Vagina (tissue), 2 donors: ENCODE data around the gene ANKRD44.

Source experiments
- POLR2A ChIP-seq, 2 donors: fragments of 450-650 bp; IDR thresholded peaks; one replicate each; pipeline ENCODE4 v1.6.1; 2017; ENCODE audit warnings: antibody characterized with exemption in 2 of 2, mild to moderate bottlenecking in 2 of 2, moderate library complexity in 2 of 2
- POLR2AphosphoS5 ChIP-seq, 2 donors: sonication (generic); formaldehyde crosslinking; IDR thresholded peaks; one replicate each; pipeline ENCODE4 v1.9.0; 2017; ENCODE audit warnings: antibody characterized with exemption in 2 of 2, mild to moderate bottlenecking in 2 of 2, low read depth in 1 of 2; ENCODE audit not compliant: insufficient read depth in 1 of 2
- TF ChIP-seq, protein P1 (sequence below), 3 experiments: fragments of 450-650 bp in 2 of 3; fragments of 200-600 bp in 1 of 3; sonication (generic) in 1 of 3; IDR thresholded peaks; one replicate each; pipeline ENCODE4 v1.5.1; 2017 to 2019; ENCODE audit warnings: antibody characterized with exemption in 3 of 3, mild to moderate bottlenecking in 2 of 3, moderate library complexity in 2 of 3

DNA sequence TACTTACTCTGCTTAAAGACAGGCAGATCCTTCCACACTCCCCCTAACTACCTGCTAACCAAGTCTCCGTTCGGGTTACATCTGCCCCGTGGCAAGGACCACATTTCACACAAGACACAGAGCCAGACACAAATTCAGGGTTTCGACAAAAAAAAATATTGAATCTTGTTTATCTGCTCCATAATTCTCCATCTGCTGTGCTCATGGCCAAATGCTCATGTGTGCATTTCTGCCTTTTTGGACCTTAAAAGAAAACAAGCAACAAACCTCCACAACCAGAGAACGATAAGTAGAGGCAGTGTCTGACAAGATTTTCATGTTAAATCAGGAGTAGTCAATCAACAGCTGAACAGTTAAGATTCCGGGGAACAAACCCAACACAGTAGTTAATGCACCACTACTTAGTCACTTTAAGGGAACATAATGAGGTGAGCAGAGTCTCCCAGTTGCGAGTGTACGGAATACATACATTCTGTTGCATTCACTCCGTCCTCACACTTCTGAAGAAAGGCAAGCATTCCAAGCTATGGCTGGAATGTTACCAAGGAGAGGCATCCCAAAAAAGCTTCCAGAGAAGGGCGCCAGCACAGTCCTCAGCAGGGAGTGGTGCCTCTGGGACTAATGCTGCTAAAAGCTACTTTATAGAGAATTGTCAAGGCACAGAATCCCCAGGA lies 121.0 kb downstream of the ANKRD44 start:
- TF ChIP-seq, protein P1, sequence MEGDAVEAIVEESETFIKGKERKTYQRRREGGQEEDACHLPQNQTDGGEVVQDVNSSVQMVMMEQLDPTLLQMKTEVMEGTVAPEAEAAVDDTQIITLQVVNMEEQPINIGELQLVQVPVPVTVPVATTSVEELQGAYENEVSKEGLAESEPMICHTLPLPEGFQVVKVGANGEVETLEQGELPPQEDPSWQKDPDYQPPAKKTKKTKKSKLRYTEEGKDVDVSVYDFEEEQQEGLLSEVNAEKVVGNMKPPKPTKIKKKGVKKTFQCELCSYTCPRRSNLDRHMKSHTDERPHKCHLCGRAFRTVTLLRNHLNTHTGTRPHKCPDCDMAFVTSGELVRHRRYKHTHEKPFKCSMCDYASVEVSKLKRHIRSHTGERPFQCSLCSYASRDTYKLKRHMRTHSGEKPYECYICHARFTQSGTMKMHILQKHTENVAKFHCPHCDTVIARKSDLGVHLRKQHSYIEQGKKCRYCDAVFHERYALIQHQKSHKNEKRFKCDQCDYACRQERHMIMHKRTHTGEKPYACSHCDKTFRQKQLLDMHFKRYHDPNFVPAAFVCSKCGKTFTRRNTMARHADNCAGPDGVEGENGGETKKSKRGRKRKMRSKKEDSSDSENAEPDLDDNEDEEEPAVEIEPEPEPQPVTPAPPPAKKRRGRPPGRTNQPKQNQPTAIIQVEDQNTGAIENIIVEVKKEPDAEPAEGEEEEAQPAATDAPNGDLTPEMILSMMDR (IDR thresholded peaks at IDR 0.05), result no peak
- TF ChIP-seq POLR2AphosphoS5 (IDR thresholded peaks at IDR 0.05; ENCODE audit: insufficient read depth in 1 of 2, low read depth in 1 of 2) (no peak), POLR2A (IDR thresholded peaks at IDR 0.05) (no peak)
